Kidney (tissue), 14 donors: ENCODE data around the gene FIGNL2. TPM values are rescaled to one million over a fixed set of nuclear protein-coding genes. Genes with fewer than 3 reads are reported as not detected.

Source experiments
- DNase-seq, 5 donors: peaks; one replicate each; pipeline ENCODE4 v3.0.0-alpha.2; 2013 to 2020
- FAIRE-seq: peaks from 2 replicates; lab custom pipeline; 2012; peaks lifted over from hg19 to GRCh38; lab: Jason Lieb, UNC
- H3K27ac ChIP-seq, 2 donors: one replicate each; pipeline ENCODE4 v1.7.0; 2013; ENCODE audit warnings: low read depth in 2 of 2, low read length in 2 of 2, inconsistent platforms in 1 of 2
- H3K27me3 ChIP-seq: one replicate; pipeline ENCODE4 v1.7.1; 2013; ENCODE audit warnings: low read length, inconsistent platforms; ENCODE audit not compliant: control insufficient read depth, insufficient read depth
- H3K36me3 ChIP-seq, 3 donors: one replicate each; pipeline versions ENCODE4 v1.7.0 to v1.7.1; 2013; ENCODE audit warnings: low read length in 3 of 3, control low read depth in 1 of 3, inconsistent platforms in 1 of 3; ENCODE audit not compliant: insufficient read depth in 3 of 3, control insufficient read depth in 2 of 3
- H3K4me1 ChIP-seq, 3 donors: one replicate each; pipeline versions ENCODE4 v1.7.0 to v1.7.1; 2013; ENCODE audit warnings: low read length in 3 of 3, inconsistent platforms in 1 of 3, low read depth in 1 of 3; ENCODE audit not compliant: control insufficient read depth in 2 of 3, insufficient read depth in 2 of 3
- H3K4me3 ChIP-seq, 3 donors: one replicate each; pipeline versions ENCODE4 v1.7.0 to v1.8.1; 2013; ENCODE audit warnings: low read length in 3 of 3, control low read depth in 1 of 3, inconsistent platforms in 1 of 3
- H3K9ac ChIP-seq, 3 donors: one replicate each; pipeline versions ENCODE4 v1.7.0 to v1.7.1; 2013; ENCODE audit warnings: low read length in 3 of 3, control low read depth in 1 of 3, inconsistent platforms in 1 of 3
- H3K9me3 ChIP-seq, 3 donors: one replicate each; pipeline versions ENCODE4 v1.7.0 to v1.7.1; 2013; ENCODE audit warnings: low read length in 3 of 3, control low read depth in 1 of 3, inconsistent platforms in 1 of 3; ENCODE audit not compliant: control insufficient read depth in 2 of 3, insufficient read depth in 1 of 3
- intact Hi-C: fragments of 100-400 bp; cut with DNase I; formaldehyde crosslinking; loops from one replicate; pipeline ENCODE4 v1.11.1; 2022
- polyA plus RNA-seq: library from polyadenylated mRNA; stranded (reverse); fragments of 350-450 nt; fragmentation: Illumina TruSeq; extraction: RNeasy Lipid Tissue Mini Kit (QIAGEN cat#74804); gene quantifications from one replicate; pipeline ENCODE4 v1.2.3, GENCODE V29; 2014; ENCODE audit warnings: low read depth, low replicate concordance; ENCODE audit not compliant: insufficient read depth
- total RNA-seq: library from RNA; stranded (reverse); fragmentation: NEBNext Ultra II Directional; extraction: Animal tissue kit (Norgen Biotek cat#: 25700); gene quantifications from one replicate; pipeline ENCODE4 v1.2.1, GENCODE V29; 2021
- TF ChIP-seq, protein P1 (sequence below): IDR thresholded peaks from 3 replicates; pipeline ENCODE4 v1.5.1; 2012; ENCODE audit warnings: mild to moderate bottlenecking, moderate library complexity, borderline replicate concordance; ENCODE audit not compliant: insufficient read depth; ENCODE audit errors: extremely low read depth
- donor health status: control.
- donor health status: control.
- donor health status: control.
- donor health status: control.
- donor health status: control.
- donor health status: DM: yes; HTN: yes; CAD: no.
- donor health status: Normal renal cell carcinoma (clear cell type).

The FIGNL2 gene
- total and polyA plus RNA-seq, 2 donors from 2014 or later, result 3.1 to 6.1 TPM

DNA sequence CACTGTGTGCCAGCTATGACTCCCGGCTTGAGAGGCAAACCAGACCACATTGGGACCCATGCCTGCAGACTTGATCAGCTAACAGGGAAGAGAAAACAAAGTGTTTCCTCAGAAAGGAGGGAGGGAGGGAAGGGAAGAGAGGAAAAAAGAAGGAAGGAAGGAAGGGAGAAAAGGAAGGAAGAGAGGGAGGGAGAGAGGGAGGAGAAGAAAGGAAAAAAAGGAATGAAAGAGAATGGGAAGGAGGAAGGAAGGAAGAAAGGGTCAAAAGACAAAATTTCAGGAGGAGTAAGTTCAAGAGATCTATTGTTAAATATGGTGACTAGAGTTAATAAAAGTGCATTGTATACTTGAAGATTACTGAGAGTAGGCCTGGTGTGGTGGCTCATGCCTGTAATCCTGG is 18.9 kb downstream of the FIGNL2 start:
- Histone ChIP-seq H3K4me1 (peaks cover 3 to 18% (median 7%) of the 10 kb centered on the region in 3 donors), H3K9me3 (no peaks in the 10 kb centered on the region), H3K4me3 (no peak overlapping the region), H3K27ac (no peak overlapping the region), H3K9ac (no peak overlapping the region), H3K36me3 (no peaks in the 10 kb centered on the region), H3K27me3 (no peaks in the 10 kb centered on the region)
- intact Hi-C loops, result no loop called here
- no peak for DNase-seq
- TF ChIP-seq, protein P1, sequence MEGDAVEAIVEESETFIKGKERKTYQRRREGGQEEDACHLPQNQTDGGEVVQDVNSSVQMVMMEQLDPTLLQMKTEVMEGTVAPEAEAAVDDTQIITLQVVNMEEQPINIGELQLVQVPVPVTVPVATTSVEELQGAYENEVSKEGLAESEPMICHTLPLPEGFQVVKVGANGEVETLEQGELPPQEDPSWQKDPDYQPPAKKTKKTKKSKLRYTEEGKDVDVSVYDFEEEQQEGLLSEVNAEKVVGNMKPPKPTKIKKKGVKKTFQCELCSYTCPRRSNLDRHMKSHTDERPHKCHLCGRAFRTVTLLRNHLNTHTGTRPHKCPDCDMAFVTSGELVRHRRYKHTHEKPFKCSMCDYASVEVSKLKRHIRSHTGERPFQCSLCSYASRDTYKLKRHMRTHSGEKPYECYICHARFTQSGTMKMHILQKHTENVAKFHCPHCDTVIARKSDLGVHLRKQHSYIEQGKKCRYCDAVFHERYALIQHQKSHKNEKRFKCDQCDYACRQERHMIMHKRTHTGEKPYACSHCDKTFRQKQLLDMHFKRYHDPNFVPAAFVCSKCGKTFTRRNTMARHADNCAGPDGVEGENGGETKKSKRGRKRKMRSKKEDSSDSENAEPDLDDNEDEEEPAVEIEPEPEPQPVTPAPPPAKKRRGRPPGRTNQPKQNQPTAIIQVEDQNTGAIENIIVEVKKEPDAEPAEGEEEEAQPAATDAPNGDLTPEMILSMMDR, result no peak
- no peak for FAIRE-seq

DNA sequence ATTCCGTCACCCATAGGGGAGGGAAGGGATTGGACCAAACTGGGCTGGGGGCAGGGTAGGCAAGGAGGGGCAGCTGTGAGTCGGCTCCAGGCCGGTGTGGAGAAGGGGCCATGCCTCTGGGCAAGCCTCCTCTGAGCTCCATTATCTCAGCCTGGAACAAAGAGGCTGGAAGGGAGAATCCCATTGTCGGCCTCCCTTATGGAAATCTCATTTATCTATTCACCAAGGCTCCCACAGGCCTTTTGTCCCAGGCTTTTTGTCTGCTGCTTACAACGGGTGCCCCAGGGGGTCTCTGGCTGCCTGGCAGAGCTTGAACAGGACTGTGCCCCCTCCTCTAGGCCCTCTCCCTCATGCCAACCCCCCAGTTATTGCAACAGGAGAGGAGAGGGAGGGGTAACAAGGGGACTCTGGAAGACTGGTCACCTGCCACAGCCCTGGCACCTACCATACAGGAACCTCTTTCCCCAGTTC is 19.5 kb downstream of the FIGNL2 start:
- H3K4me1 ChIP-seq, result peaks cover 3 to 18% (median 7%) of the 10 kb centered on the region in 3 donors
- intact Hi-C loops, result no loop called here
- H3K27me3 ChIP-seq, result no peaks in the 10 kb centered on the region
- H3K36me3 ChIP-seq, result no peaks in the 10 kb centered on the region
- TF ChIP-seq, protein P1, result no peak
- no peaks in the 10 kb centered on the region for H3K9me3 ChIP-seq
- FAIRE-seq (no peak), DNase-seq (no peak)
- no peak overlapping the region for H3K27ac ChIP-seq
- H3K4me3 ChIP-seq, result no peak overlapping the region
- H3K9ac ChIP-seq, result no peak overlapping the region

DNA sequence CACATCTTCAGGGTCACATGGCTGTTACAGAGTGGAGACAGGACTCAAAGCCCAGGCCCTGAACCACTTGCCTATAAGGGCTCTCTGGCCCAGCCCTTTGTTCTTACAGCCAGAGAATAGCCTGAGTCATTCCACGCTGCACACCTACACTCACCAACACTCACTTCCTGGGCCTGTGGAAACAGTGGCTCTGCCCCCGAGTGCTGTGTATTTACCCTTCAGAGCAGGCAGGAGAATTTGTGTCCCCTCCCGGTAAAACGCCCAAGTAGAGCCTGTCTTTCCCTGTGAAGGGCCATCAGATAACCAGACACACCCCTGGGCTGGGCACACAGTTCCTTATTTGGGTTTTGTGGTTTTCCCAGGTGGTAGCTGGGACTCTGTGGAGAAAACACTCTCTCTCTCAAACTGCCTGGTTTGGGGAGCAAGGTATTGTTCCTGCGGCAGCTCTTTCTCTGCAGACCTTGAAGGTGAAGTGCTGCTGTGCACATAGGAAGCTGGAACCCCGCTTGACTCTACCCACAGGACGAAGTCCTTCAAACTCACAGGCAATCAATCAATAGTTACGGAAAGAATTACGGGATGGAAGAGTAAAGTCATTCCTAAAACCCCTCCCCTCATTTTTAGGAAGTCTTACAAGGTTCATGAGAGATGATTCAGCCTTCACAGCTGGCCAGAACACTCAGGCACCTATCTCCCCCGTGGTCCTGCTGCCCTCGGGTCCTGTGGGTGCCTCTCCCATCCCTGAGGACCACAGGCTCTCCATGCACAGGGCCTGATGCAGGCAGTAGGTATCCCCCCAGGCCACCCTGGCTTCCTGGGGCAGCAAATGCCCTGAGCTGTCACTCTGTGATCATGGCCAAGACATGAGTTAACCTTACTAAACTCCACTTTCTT is 20.3 kb downstream of the FIGNL2 start:
- H3K9me3 ChIP-seq, result no peaks in the 10 kb centered on the region
- H3K27ac ChIP-seq, result no peak overlapping the region
- DNase-seq (no peak), FAIRE-seq (no peak)
- no peaks in the 10 kb centered on the region for H3K27me3 ChIP-seq
- TF ChIP-seq, protein P1, result no peak
- H3K4me3 ChIP-seq, result no peak overlapping the region
- intact Hi-C loops, result no loop called here
- H3K4me1 ChIP-seq, result peaks cover under 1 to 16% (median 3%) of the 10 kb centered on the region in 3 donors
- no peak overlapping the region for H3K9ac ChIP-seq
- H3K36me3 ChIP-seq, result no peaks in the 10 kb centered on the region
